WTC11 (cell line): ENCODE results near the gene MAPRE2. TPM values are rescaled to one million over a fixed set of nuclear protein-coding genes. Genes with fewer than 3 reads are reported as not detected.

Source experiments
- ATAC-seq: fragments of 200-7000 bp; cut with Tn5 transposase; 2 replicates; pipeline ENCODE4 v1.10.0; 2021; ENCODE audit warnings: mild to moderate bottlenecking, moderate library complexity
- CTCF ChIA-PET: fragments of 300-600 bp; sonication (Branson Sonifier 250); formaldehyde crosslinking; loops from one replicate; lab custom pipeline; 2021; ENCODE audit warnings: antibody characterized with exemption; lab: Charles Lee
- POLR2A ChIA-PET: fragments of 350-600 bp; sonication (Branson Sonifier 250); formaldehyde crosslinking; loops from one replicate; lab custom pipeline; 2021; ENCODE audit warnings: antibody characterized with exemption; lab: Charles Lee
- DNase-seq: peaks from one replicate; pipeline ENCODE4 v3.0.0; 2021; ENCODE audit warnings: low spot score
- H3K27ac Mint-ChIP-seq: 2 replicates; pipeline ENCODE4 v1.8.0; 2021; ENCODE audit warnings: mixed read lengths
- H3K27me3 Mint-ChIP-seq: 2 replicates; pipeline ENCODE4 v1.8.0; 2021; ENCODE audit warnings: low read depth, mild to moderate bottlenecking, moderate library complexity, mixed read lengths
- H3K36me3 Mint-ChIP-seq: 2 replicates; pipeline ENCODE4 v1.8.0; 2021; ENCODE audit warnings: mixed read lengths
- H3K4me1 Mint-ChIP-seq: 2 replicates; pipeline ENCODE4 v1.8.0; 2022; ENCODE audit warnings: mixed read lengths
- H3K4me3 Mint-ChIP-seq: 2 replicates; pipeline ENCODE4 v1.8.0; 2021; ENCODE audit warnings: mild to moderate bottlenecking, moderate library complexity, mixed read lengths
- H3K9me3 Mint-ChIP-seq: 2 replicates; pipeline ENCODE4 v1.8.0; 2021; ENCODE audit warnings: mixed read lengths
- CREB1 ChIP-seq: sonication (generic); formaldehyde crosslinking; IDR thresholded peaks from 2 replicates; pipeline ENCODE4 v1.8.0; 2023; ENCODE audit warnings: mild to moderate bottlenecking, missing genetic modification reagents
- ELF4 ChIP-seq: sonication (generic); formaldehyde crosslinking; IDR thresholded peaks from 2 replicates; pipeline ENCODE4 v1.8.1; 2022; ENCODE audit warnings: low read depth, mild to moderate bottlenecking, moderate library complexity, missing genetic modification reagents
- IRF2 ChIP-seq: sonication (generic); formaldehyde crosslinking; IDR thresholded peaks from 2 replicates; pipeline ENCODE4 v1.8.0; 2022; ENCODE audit warnings: low read depth, missing genetic modification reagents, borderline replicate concordance
- SOX15 ChIP-seq: fragments of 250-450 bp; sonication (Bioruptor Pico); IDR thresholded peaks from 2 replicates; pipeline ENCODE4 v1.9.0; 2021; ENCODE audit warnings: mild to moderate bottlenecking
- SP1 ChIP-seq: sonication (generic); formaldehyde crosslinking; conservative IDR thresholded peaks from 2 replicates; pipeline ENCODE4 v1.8.1; 2022; ENCODE audit warnings: missing genetic modification reagents
- ZNF219 ChIP-seq: sonication (generic); formaldehyde crosslinking; IDR thresholded peaks from 2 replicates; pipeline ENCODE4 v1.8.0; 2023; ENCODE audit warnings: missing genetic modification reagents, mild to moderate bottlenecking, borderline replicate concordance
- ZNF232 ChIP-seq: sonication (generic); formaldehyde crosslinking; IDR thresholded peaks from 2 replicates; pipeline ENCODE4 v1.8.0; 2022; ENCODE audit warnings: mild to moderate bottlenecking, missing genetic modification reagents
- ZNF396 ChIP-seq: fragments of 250-450 bp; sonication (Bioruptor Pico); IDR thresholded peaks from 2 replicates; pipeline ENCODE4 v1.8.0; 2021; ENCODE audit warnings: mild to moderate bottlenecking, moderate library complexity, borderline replicate concordance
- total RNA-seq: library from RNA; stranded (reverse); gene quantifications from 3 replicates; pipeline ENCODE4 v1.2.3, GENCODE V29; 2021
- TF ChIP-seq, protein P1 (sequence below): fragments of 200-600 bp; IDR thresholded peaks from 2 replicates; pipeline ENCODE4 v1.8.0; 2022; ENCODE audit warnings: antibody characterized with exemption
- TF ChIP-seq, protein P2 (sequence below): sonication (generic); formaldehyde crosslinking; IDR thresholded peaks from 2 replicates; pipeline ENCODE4 v1.8.0; 2022; ENCODE audit warnings: mild to moderate bottlenecking, missing genetic modification reagents
- TF ChIP-seq, protein P3 (sequence below): fragments of 250-450 bp; sonication (Bioruptor Pico); IDR thresholded peaks from 2 replicates; pipeline ENCODE4 v1.8.0; 2021; ENCODE audit warnings: mild to moderate bottlenecking
- TF ChIP-seq, protein P4 (sequence below): fragments of 250-450 bp; sonication (Bioruptor Pico); conservative IDR thresholded peaks from 2 replicates; pipeline ENCODE4 v1.9.0; 2021; ENCODE audit warnings: mild to moderate bottlenecking
- TF ChIP-seq, protein P5 (sequence below): sonication (generic); formaldehyde crosslinking; IDR thresholded peaks from 2 replicates; pipeline ENCODE4 v1.8.0; 2022; ENCODE audit warnings: missing genetic modification reagents
- TF ChIP-seq, protein P6 (sequence below): sonication (generic); formaldehyde crosslinking; IDR thresholded peaks from 2 replicates; pipeline ENCODE4 v1.8.0; 2022; ENCODE audit warnings: mild to moderate bottlenecking, missing genetic modification reagents
- TF ChIP-seq, protein P7 (sequence below): fragments of 250-450 bp; sonication (Bioruptor Pico); IDR thresholded peaks from 2 replicates; pipeline ENCODE4 v1.9.0; 2021; ENCODE audit warnings: mild to moderate bottlenecking, borderline replicate concordance
- TF ChIP-seq, protein P8 (sequence below): sonication (generic); formaldehyde crosslinking; IDR thresholded peaks from 2 replicates; pipeline ENCODE4 v1.8.1; 2023; ENCODE audit warnings: mild to moderate bottlenecking, missing genetic modification reagents, moderate library complexity

The MAPRE2 gene
- total RNA-seq, 1 experiment from 2014 or later: 20.4 TPM

DNA sequence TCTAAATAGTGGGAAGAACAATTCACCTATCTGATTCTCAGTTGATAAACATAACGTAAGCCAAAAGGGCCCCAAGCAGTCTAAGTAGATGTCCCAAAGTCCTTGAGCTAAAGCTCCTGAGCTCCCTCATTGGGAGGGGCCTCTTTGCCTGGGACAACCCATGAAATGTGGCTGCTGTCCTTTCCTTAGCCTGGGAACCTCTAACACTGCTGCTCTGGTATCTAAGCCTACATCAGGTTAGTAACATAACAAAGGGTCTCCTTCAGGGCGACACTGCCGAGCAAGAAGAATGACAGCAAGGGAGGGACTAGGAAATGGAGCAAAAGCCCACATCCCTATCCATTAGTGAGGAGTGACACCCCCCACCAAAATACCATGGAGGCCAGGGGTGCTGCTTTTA is 98.3 kb downstream of the MAPRE2 start:
- ChIA-PET POLR2A (no interaction called here), CTCF (interaction anchor here (0.6 to 1.7 kb wide), 2 partner anchors 13 to 101 kb away, joined by 5 to 8 read pairs; no protein-coding TSS in a partner anchor)
- no peaks in the 10 kb centered on the region for H3K9me3 Mint-ChIP-seq
- peaks cover 2% of the 10 kb centered on the region; the same call in 1 of the 2 replicates for H3K36me3 Mint-ChIP-seq
- peak; percentile 52 for ATAC-seq
- no peak overlapping the region for H3K4me3 Mint-ChIP-seq
- H3K27me3 Mint-ChIP-seq: no peaks in the 10 kb centered on the region
- TF ChIP-seq, protein P1, sequence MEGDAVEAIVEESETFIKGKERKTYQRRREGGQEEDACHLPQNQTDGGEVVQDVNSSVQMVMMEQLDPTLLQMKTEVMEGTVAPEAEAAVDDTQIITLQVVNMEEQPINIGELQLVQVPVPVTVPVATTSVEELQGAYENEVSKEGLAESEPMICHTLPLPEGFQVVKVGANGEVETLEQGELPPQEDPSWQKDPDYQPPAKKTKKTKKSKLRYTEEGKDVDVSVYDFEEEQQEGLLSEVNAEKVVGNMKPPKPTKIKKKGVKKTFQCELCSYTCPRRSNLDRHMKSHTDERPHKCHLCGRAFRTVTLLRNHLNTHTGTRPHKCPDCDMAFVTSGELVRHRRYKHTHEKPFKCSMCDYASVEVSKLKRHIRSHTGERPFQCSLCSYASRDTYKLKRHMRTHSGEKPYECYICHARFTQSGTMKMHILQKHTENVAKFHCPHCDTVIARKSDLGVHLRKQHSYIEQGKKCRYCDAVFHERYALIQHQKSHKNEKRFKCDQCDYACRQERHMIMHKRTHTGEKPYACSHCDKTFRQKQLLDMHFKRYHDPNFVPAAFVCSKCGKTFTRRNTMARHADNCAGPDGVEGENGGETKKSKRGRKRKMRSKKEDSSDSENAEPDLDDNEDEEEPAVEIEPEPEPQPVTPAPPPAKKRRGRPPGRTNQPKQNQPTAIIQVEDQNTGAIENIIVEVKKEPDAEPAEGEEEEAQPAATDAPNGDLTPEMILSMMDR: no peak
- TF ChIP-seq, protein P2, sequence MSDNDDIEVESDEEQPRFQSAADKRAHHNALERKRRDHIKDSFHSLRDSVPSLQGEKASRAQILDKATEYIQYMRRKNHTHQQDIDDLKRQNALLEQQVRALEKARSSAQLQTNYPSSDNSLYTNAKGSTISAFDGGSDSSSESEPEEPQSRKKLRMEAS (CRISPR knock-in tag): no peak
- TF ChIP-seq, protein P3, sequence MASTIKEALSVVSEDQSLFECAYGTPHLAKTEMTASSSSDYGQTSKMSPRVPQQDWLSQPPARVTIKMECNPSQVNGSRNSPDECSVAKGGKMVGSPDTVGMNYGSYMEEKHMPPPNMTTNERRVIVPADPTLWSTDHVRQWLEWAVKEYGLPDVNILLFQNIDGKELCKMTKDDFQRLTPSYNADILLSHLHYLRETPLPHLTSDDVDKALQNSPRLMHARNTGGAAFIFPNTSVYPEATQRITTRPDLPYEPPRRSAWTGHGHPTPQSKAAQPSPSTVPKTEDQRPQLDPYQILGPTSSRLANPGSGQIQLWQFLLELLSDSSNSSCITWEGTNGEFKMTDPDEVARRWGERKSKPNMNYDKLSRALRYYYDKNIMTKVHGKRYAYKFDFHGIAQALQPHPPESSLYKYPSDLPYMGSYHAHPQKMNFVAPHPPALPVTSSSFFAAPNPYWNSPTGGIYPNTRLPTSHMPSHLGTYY: no peak
- no peak for TF ChIP-seq IRF2 (CRISPR knock-in tag)
- TF ChIP-seq ZNF396: no peak
- TF ChIP-seq CREB1 (CRISPR knock-in tag): no peak
- TF ChIP-seq, protein P4, sequence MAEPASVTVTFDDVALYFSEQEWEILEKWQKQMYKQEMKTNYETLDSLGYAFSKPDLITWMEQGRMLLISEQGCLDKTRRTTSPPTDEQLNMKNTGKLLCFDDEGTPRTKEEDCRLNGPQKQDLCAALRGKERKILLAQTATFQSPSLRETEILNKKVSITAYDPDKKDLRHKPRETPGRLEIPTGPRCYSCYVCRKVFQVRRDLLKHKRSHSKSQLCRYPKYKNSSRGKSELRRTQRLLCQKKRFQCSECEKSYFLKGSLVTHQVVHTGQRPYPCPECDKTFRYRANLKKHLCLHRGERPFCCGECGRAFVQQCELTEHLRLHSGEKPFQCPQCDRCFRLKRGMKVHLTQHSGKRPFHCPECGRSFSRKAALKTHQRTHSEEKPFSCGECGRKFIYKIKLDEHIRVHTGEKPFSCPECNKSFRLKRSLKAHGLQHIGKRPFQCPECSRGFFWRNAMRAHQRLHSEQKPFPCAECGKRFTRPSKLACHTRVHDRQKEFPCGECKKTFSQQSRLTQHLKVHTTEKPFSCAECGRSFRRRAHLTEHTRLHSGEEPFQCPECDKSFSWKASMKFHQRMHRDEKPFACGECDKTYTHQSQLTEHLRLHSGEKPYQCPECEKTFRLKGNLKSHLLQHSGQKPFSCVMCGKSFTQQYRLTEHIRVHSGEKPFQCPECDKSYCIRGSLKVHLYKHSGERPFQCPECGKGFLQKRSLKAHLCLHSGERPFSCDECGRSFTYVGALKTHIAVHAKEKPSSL (CRISPR knock-in tag): no peak
- no peak for TF ChIP-seq ZNF219 (CRISPR knock-in tag)
- TF ChIP-seq SP1 (CRISPR knock-in tag): no peak
- TF ChIP-seq, protein P5, sequence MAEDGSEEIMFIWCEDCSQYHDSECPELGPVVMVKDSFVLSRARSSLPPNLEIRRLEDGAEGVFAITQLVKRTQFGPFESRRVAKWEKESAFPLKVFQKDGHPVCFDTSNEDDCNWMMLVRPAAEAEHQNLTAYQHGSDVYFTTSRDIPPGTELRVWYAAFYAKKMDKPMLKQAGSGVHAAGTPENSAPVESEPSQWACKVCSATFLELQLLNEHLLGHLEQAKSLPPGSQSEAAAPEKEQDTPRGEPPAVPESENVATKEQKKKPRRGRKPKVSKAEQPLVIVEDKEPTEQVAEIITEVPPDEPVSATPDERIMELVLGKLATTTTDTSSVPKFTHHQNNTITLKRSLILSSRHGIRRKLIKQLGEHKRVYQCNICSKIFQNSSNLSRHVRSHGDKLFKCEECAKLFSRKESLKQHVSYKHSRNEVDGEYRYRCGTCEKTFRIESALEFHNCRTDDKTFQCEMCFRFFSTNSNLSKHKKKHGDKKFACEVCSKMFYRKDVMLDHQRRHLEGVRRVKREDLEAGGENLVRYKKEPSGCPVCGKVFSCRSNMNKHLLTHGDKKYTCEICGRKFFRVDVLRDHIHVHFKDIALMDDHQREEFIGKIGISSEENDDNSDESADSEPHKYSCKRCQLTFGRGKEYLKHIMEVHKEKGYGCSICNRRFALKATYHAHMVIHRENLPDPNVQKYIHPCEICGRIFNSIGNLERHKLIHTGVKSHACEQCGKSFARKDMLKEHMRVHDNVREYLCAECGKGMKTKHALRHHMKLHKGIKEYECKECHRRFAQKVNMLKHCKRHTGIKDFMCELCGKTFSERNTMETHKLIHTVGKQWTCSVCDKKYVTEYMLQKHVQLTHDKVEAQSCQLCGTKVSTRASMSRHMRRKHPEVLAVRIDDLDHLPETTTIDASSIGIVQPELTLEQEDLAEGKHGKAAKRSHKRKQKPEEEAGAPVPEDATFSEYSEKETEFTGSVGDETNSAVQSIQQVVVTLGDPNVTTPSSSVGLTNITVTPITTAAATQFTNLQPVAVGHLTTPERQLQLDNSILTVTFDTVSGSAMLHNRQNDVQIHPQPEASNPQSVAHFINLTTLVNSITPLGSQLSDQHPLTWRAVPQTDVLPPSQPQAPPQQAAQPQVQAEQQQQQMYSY: no peak
- no peak for TF ChIP-seq ELF4 (CRISPR knock-in tag)
- TF ChIP-seq, protein P6, sequence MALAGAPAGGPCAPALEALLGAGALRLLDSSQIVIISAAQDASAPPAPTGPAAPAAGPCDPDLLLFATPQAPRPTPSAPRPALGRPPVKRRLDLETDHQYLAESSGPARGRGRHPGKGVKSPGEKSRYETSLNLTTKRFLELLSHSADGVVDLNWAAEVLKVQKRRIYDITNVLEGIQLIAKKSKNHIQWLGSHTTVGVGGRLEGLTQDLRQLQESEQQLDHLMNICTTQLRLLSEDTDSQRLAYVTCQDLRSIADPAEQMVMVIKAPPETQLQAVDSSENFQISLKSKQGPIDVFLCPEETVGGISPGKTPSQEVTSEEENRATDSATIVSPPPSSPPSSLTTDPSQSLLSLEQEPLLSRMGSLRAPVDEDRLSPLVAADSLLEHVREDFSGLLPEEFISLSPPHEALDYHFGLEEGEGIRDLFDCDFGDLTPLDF (CRISPR knock-in tag): no peak
- H3K27ac Mint-ChIP-seq: no peak overlapping the region
- DNase-seq: no peak
- peaks cover 29% of the 10 kb centered on the region for H3K4me1 Mint-ChIP-seq

DNA sequence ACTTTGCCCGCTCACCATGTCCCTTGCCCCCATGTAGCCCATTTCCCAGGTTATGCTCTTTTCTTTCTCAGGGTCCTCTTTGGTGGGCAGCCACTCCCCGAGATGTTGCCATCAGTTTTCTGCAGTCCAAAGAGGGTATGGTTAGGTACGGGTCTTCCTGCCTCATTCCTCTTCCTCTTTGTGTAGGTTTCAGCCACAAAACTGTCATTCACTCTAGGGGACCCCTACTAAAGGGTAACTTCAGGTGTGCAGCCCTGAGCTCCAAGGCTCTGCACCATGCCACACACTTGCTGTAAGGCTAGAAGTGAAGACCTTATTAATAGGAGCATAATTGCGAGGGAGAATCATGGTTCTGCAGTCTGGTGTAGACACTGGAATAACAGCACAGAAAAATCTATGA is 99.9 kb downstream of the MAPRE2 start:
- ChIA-PET POLR2A (no interaction called here), CTCF (interaction anchor here (1.0 to 3.6 kb wide), 3 partner anchors 91 to 135 kb away, joined by 3 to 42 read pairs (median 4); no protein-coding TSS in a partner anchor)
- Mint-ChIP-seq H3K4me1 (peaks cover 17% of the 10 kb centered on the region), H3K9me3 (no peaks in the 10 kb centered on the region), H3K36me3 (peaks cover 2% of the 10 kb centered on the region; the same call in 1 of the 2 replicates), H3K27me3 (no peaks in the 10 kb centered on the region), H3K27ac (no peak overlapping the region), H3K4me3 (no peak overlapping the region)
- DNase-seq: no peak
- ATAC-seq: no peak
- TF ChIP-seq, protein P7, sequence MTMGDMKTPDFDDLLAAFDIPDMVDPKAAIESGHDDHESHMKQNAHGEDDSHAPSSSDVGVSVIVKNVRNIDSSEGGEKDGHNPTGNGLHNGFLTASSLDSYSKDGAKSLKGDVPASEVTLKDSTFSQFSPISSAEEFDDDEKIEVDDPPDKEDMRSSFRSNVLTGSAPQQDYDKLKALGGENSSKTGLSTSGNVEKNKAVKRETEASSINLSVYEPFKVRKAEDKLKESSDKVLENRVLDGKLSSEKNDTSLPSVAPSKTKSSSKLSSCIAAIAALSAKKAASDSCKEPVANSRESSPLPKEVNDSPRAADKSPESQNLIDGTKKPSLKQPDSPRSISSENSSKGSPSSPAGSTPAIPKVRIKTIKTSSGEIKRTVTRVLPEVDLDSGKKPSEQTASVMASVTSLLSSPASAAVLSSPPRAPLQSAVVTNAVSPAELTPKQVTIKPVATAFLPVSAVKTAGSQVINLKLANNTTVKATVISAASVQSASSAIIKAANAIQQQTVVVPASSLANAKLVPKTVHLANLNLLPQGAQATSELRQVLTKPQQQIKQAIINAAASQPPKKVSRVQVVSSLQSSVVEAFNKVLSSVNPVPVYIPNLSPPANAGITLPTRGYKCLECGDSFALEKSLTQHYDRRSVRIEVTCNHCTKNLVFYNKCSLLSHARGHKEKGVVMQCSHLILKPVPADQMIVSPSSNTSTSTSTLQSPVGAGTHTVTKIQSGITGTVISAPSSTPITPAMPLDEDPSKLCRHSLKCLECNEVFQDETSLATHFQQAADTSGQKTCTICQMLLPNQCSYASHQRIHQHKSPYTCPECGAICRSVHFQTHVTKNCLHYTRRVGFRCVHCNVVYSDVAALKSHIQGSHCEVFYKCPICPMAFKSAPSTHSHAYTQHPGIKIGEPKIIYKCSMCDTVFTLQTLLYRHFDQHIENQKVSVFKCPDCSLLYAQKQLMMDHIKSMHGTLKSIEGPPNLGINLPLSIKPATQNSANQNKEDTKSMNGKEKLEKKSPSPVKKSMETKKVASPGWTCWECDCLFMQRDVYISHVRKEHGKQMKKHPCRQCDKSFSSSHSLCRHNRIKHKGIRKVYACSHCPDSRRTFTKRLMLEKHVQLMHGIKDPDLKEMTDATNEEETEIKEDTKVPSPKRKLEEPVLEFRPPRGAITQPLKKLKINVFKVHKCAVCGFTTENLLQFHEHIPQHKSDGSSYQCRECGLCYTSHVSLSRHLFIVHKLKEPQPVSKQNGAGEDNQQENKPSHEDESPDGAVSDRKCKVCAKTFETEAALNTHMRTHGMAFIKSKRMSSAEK: no peak
- TF ChIP-seq SOX15 (no peak), ZNF232 (no peak)
- TF ChIP-seq, protein P8, sequence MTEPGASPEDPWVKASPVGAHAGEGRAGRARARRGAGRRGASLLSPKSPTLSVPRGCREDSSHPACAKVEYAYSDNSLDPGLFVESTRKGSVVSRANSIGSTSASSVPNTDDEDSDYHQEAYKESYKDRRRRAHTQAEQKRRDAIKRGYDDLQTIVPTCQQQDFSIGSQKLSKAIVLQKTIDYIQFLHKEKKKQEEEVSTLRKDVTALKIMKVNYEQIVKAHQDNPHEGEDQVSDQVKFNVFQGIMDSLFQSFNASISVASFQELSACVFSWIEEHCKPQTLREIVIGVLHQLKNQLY (CRISPR knock-in tag): no peak
- TF ChIP-seq, protein P6 (CRISPR knock-in tag): no peak
